Hematopoietic multipotent progenitor cell treated with erythropoietin and hydrocortisone succinate and interleukin-3 and kit ligand, for 15 days (in vitro differentiated cells): ENCODE results near the gene MELK.
"Not testable (repeated sequence)": the region's sequence is repeated elsewhere in the genome, so short reads cannot be mapped to it uniquely, and the experiment has no call there.

Experiments used
- DNase-seq: peaks from one replicate; pipeline ENCODE4 v3.0.0-alpha.2; 2015; ENCODE audit warnings: low spot score

MELK gene

DNA sequence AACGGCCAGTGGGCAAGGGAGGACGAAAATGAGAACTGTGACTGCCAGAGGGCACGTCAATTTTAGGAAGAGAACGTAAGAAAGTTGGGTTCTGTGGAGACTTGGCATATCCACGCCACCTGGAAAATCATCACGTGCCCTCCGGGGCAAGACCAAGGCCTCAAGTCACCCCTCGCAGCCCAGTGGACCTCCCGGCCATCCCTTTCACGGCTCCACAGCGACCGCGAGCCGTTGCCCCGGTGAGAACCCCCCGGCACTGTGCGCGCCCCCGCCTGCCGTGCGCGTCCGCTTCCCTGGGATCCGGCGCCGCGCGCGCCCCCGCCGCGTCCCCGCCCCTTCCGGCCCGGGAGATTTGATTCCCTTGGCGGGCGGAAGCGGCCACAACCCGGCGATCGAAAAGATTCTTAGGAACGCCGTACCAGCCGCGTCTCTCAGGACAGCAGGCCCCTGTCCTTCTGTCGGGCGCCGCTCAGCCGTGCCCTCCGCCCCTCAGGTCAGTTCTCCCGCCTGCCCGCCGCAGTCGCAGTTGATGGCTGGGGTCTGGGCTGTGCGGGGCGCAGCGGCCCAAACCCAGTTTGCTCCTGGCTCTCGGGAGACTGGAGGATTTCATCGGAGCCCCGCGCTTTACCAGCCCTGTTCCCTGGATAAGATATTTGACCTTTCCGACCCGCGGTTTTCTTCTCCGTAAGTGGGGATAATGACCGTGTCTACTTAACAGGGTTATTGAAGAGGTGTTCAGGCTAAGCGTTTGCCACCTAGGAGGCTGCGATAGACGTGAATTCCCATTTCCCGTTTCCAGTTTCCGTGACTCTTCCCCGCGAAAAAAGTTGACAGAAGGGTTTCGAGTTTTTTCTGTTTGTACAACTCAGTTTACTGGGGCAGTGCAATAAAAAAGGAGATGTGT, at the start of gene MELK:
Gene MELK (plus strand): TSS at position 381 of the 904 bp plus-strand sequence. CDS start 8,787 bp downstream, outside the sequence.
- peak; percentile 79 for DNase-seq

GRCh38 chr9:36530224-36530623, 42.5 kb upstream of the MELK start:
- no peak for DNase-seq

- no peak for DNase-seq
These were observed 40.3 kb upstream of the MELK start for GRCh38 chr9:36532353-36532752.

GRCh38 chr9:36533726-36534125, 39.0 kb upstream of the MELK start:
- DNase-seq, result not testable (repeated sequence)

DNA sequence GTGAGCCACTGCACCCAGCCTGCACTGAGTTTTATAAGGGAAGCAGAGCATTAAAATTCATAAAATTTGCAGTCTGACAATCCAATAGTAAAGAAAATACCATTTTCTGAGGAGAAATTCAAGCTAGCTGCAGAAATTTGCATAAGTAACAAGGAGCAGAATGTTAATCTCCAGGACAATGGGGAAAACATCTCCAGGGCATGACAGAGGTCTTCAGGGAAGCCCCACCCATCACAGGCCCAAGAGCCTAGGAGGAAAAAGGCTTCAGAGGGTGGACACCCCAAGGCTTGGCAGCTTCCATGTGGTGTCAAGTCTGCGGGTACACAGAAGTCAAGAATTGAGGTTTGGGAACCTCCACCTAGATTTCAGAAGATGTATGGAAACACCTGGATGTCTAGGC, 37.6 kb upstream of the MELK start:
- DNase-seq, result no peak

GRCh38 chr9:36537861-36538260, 34.8 kb upstream of the MELK start:
- DNase-seq, result no peak

GRCh38 chr9:36542355-36542754, 30.3 kb upstream of the MELK start:
- no peak for DNase-seq

DNA sequence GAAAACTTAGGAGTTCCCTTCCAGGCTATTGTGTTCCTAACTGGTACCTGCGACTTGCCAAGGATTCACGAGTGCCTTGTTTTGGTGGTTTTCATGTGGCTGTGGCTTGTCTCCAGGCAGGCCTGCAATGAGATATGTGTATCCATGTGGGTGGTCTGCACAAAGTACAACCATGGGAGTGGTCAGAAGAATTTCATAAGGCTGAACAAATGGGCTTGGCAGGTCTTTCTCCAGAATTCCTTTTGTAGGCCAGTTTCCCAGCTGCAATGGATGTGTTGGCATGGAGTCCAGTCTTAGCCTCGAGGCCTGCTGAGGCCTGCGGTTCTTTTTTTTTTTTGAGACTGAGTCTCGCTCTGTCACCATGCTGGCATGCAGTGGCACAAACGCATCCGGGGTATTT, 28.8 kb upstream of the MELK start:
- no peak for DNase-seq

GRCh38 chr9:36547598-36547997, 25.1 kb upstream of the MELK start:
- no peak for DNase-seq

- no peak for DNase-seq
These were observed 24.2 kb upstream of the MELK start for GRCh38 chr9:36548454-36548853.

DNA sequence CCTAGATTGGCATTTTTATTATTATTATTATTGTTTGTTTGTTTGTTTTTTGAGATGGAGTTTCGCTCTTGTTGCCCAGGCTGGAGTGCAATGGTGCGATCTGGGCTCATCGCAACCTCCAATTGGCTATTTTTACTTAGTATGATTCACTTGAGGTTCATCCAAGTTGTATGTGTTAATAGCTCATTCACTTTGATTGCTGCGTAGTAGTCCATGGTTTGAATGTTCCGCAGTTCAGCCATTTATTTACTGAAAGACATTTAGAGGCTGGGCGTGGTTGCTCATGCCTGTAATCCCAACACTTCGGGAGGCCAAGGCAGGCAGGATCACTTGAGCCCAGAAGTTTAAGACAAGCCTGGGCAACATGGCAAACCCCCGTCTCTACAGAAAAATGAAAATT, 22.6 kb upstream of the MELK start:
- no peak for DNase-seq

- not testable (repeated sequence) for DNase-seq
These were observed 22.0 kb upstream of the MELK start for GRCh38 chr9:36550631-36551098.

- no peak for DNase-seq
These were observed 21.6 kb upstream of the MELK start for GRCh38 chr9:36551129-36551528.

GRCh38 chr9:36551910-36552309, 20.8 kb upstream of the MELK start:
- no peak for DNase-seq

DNA sequence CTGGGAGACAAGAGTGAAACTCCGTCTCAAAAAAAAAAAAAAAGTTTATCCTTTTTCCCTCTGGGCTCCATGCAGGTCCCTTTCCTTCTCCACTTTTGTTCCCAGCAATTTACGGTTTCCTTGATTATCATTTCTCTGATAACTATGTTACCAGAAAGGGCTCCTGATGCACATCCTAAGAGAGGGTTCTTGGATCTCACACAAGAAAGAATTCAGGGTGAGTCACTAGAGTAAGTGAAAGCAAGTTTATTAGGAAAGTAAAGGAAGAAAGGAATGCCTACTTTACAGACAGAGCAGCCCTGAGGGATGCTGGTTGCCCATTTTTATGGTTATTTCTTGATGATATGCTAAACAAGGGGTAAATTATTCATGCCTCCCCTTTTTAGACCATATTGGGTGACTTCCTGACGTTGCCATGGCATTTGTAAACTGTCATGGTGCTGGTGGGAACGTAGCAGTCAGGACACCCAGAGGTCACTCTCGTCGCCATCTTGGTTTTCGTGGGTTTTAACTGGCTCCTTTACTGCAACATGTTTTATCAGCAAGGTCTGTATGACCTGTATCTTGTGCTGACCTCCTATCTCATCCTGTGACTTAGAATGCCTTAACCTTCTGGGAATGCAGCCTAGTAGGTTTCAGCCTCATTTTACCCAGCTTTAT, 13.5 kb upstream of the MELK start:
- DNase-seq, result no peak

DNA sequence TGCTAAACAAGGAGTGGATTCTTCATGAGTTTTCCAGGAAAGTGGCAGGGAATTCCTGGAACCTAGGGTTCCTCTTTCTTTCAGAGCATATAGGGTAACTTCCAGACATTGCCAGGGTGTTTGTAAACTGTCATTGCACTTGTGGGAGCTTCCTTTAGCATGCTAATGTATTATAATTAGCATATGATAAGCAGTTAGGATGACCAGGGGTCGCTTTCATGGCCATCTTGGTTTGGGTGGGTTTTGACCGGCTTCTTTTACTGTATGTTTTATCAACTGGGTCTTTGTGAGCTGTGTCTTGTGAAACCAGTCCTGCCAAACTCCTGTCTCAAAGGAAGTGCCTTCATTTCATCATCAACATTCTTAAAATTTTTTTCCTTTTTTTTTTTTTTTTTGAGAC, 11.9 kb upstream of the MELK start:
- DNase-seq, result no peak

DNA sequence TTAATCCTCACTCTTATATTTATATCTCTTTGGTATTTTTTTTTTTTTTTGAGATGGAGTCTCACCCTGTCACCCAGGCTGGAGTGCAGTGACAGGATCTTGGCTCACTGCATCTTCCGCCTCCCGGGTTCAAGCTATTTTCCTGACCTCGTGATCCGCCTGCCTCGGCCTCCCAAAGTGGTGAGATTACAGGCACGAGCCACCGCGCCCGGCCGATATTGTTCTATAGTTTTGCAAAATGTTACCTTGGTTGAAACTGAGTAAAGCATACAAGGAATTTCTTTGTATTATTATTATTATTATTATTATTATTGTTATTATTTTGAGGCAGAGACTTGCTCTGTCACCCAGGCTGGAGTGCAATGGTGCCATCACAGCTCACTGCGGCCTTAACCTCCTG, 9.9 kb upstream of the MELK start:
- DNase-seq, result not testable (repeated sequence)

- DNase-seq, result no peak
These were observed 5.9 kb upstream of the MELK start for GRCh38 chr9:36566813-36567221.

- DNase-seq, result not testable (repeated sequence)
These were observed 4.0 kb upstream of the MELK start for GRCh38 chr9:36568681-36569080.

GRCh38 chr9:36571333-36571732, 1.4 kb upstream of the MELK start:
- DNase-seq, result no peak

- not testable (repeated sequence) for DNase-seq
These were observed 1.4 kb downstream of the MELK start for GRCh38 chr9:36574045-36574444.

- peak; percentile 32 for DNase-seq
These were observed 2.8 kb downstream of the MELK start for GRCh38 chr9:36575411-36575882.

GRCh38 chr9:36576866-36577265, 4.2 kb downstream of the MELK start:
- no peak for DNase-seq
